Right lobe of liver (tissue), 6 donors: ENCODE data around the gene COL18A1. TPM values are rescaled to one million over a fixed set of nuclear protein-coding genes. Genes with fewer than 3 reads are reported as not detected.
A peak's percentile ranks its signal among the peaks of the same experiment; 100 is the strongest.
"Not testable (repeated sequence)": the region's sequence is repeated elsewhere in the genome, so short reads cannot be mapped to it uniquely, and the experiment has no call there.

Source experiments
- ATAC-seq, 4 donors: fragments of 200-7000 bp; cut with Tn5 transposase; one replicate each; pipeline ENCODE4 v1.9.1; 2020; ENCODE audit warnings: mild to moderate bottlenecking in 4 of 4, moderate library complexity in 4 of 4
- DNase-seq, 3 donors: peaks; one replicate each; pipeline ENCODE4 v3.0.0-alpha.2; 2020
- H3K27ac ChIP-seq, 3 donors: fragments of 200-600 bp; one replicate each; pipeline ENCODE4 v1.8.0; 2022
- H3K27me3 ChIP-seq, 2 donors: fragments of 200-600 bp; one replicate each; pipeline ENCODE4 v1.8.0; 2022
- H3K36me3 ChIP-seq, 4 donors: fragments of 200-600 bp; sonication (generic) in 1 of 4; one replicate each; pipeline versions ENCODE4 v1.5.1 to v1.8.0; 2017 to 2022; ENCODE audit warnings: control low read depth in 1 of 4
- H3K4me1 ChIP-seq, 4 donors: fragments of 200-600 bp; sonication (generic) in 1 of 4; one replicate each; pipeline versions ENCODE4 v1.5.1 to v1.8.0; 2017 to 2022; ENCODE audit warnings: control low read depth in 1 of 4
- H3K4me3 ChIP-seq, 3 donors: fragments of 200-600 bp; one replicate each; pipeline ENCODE4 v1.8.0; 2022
- H3K9me3 ChIP-seq, 4 donors: fragments of 200-600 bp; sonication (generic) in 1 of 4; one replicate each; pipeline versions ENCODE4 v1.5.1 to v1.8.0; 2017 to 2022; ENCODE audit warnings: control low read depth in 1 of 4
- CTCF ChIP-seq, 4 donors: fragments of 200-600 bp in 3 of 4; fragments of 450-650 bp in 1 of 4; IDR thresholded peaks; one replicate each; pipeline versions ENCODE4 v1.5.1 to v1.8.0; 2016 to 2022; ENCODE audit warnings: antibody characterized with exemption in 4 of 4, mild to moderate bottlenecking in 2 of 4
- POLR2A ChIP-seq: fragments of 450-650 bp; IDR thresholded peaks from one replicate; pipeline ENCODE4 v1.6.1; 2017; ENCODE audit warnings: antibody characterized with exemption, mild to moderate bottlenecking
- WGBS: methylation state at CpG from one replicate; pipeline ENCODE4 v1.1.6; 2018; ENCODE audit warnings: low coverage, low lambda C conversion rate; ENCODE audit not compliant: insufficient coverage; ENCODE audit errors: missing lambda C conversion rate; 5-methylcytosine and 5-hydroxymethylcytosine counted together
- intact Hi-C, 2 donors: fragments of 100-400 bp; cut with DNase I; formaldehyde crosslinking; loops; one replicate each; pipeline versions ENCODE4 v1.11.2 to v1.14.1; 2022
- total RNA-seq, 6 experiments: library from RNA; depleted of rRNA in 2 of 6; stranded (reverse); fragments of >200 nt in 2 of 6; fragmentation: NEBNext Ultra II Directional in 3 of 6; extraction: Animal tissue kit (Norgen Biotek cat#: 25700) in 3 of 6; gene quantifications; one replicate each; pipeline versions ENCODE4 v1.1.0 to v1.2.4, GENCODE V29; 2016 to 2023
- donor health status: DM: no; HTN: yes; CAD: no.
- donor health status: DM: no; HTN: no; CAD: no.
- donor health status: DM: no; HTN: no; CAD: no.
- donor health status: DM: no; HTN: yes; CAD: no.
- donor health status: DM: no; HTN: yes; CAD: no.

Gene COL18A1
- total RNA-seq, 6 experiments from 2014 or later = 261 to 487 (median 297) TPM

- Histone ChIP-seq H3K9me3 (no peaks in the 10 kb centered on the region), H3K27me3 (no peaks in the 10 kb centered on the region), H3K4me3 (no peak overlapping the region), H3K36me3 (no peaks in the 10 kb centered on the region), H3K4me1 (peaks cover 0 to 25% (median 5%) of the 10 kb centered on the region in 4 donors), H3K27ac (no peak overlapping the region)
- no peak for TF ChIP-seq CTCF (IDR thresholded peaks at IDR 0.05)
- TF ChIP-seq POLR2A = no peak
- intact Hi-C loops = loop anchor here in 1 of 2 donors (5.0 kb wide), 1 partner anchor 150 kb away; no protein-coding TSS in a partner anchor
- DNase-seq = peak in 2 of 3 donors; percentile 14 to 55
- no peak for ATAC-seq
- 67% methylated on average over 3 of the region's 17 CpGs for WGBS
These were observed 37.3 kb downstream of the COL18A1 start for GRCh38 chr21:45442276-45442675.

- not testable (repeated sequence) for H3K9me3 ChIP-seq, H3K36me3 ChIP-seq, H3K27ac ChIP-seq, H3K27me3 ChIP-seq, ATAC-seq, H3K4me3 ChIP-seq
- H3K4me1 ChIP-seq = peaks cover 0 to 25% (median 7%) of the 10 kb centered on the region in 4 donors
- 96% methylated on average over 19 of the region's 39 CpGs for WGBS
- intact Hi-C loops = loop anchor here in 1 of 2 donors (5.0 kb wide), 1 partner anchor 151 kb away; no protein-coding TSS in a partner anchor
- peak in 2 of 3 donors; percentile 22 to 51 for DNase-seq
These were observed 38.0 kb downstream of the COL18A1 start for GRCh38 chr21:45442686-45443594.

- Histone ChIP-seq H3K36me3 (no peaks in the 10 kb centered on the region), H3K4me1 (peaks cover 0 to 25% (median 7%) of the 10 kb centered on the region in 4 donors), H3K27me3 (no peaks in the 10 kb centered on the region), H3K9me3 (no peaks in the 10 kb centered on the region), H3K4me3 (no peak overlapping the region), H3K27ac (no peak overlapping the region)
- DNase-seq (peak in 2 of 3 donors; percentile 46 to 64), ATAC-seq (peak in 3 of 4 donors; percentile 3 to 38 (median 30))
- TF ChIP-seq POLR2A (no peak), CTCF (IDR thresholded peaks at IDR 0.05) (peak in 3 of 4 donors; percentile 30 to 61 (median 45))
- intact Hi-C loops = loop anchor here in 1 of 2 donors (5.0 kb wide), 1 partner anchor 151 kb away; no protein-coding TSS in a partner anchor
- WGBS = 86% methylated on average over 16 of the region's 27 CpGs
These were observed 38.7 kb downstream of the COL18A1 start for GRCh38 chr21:45443595-45444181.

- Histone ChIP-seq H3K27ac (no peak overlapping the region), H3K4me1 (peaks cover 0 to 28% (median 8%) of the 10 kb centered on the region in 4 donors), H3K36me3 (no peaks in the 10 kb centered on the region), H3K4me3 (no peak overlapping the region), H3K27me3 (no peaks in the 10 kb centered on the region), H3K9me3 (no peaks in the 10 kb centered on the region)
- ATAC-seq (no peak), DNase-seq (peak in 2 of 3 donors; percentile 14 to 51)
- TF ChIP-seq CTCF (IDR thresholded peaks at IDR 0.05) (no peak), POLR2A (no peak)
- WGBS = 62% methylated on average over 8 of the region's 19 CpGs
- intact Hi-C loops = loop anchor here in 1 of 2 donors (5.0 kb wide), 1 partner anchor 152 kb away; no protein-coding TSS in a partner anchor
These were observed 39.4 kb downstream of the COL18A1 start for GRCh38 chr21:45444385-45444784.
